C4-2B (cell line): ENCODE data around the gene OR7G3.

ENCODE experiments used
- H3K27ac ChIP-seq: fragments of 450-650 bp; 2 replicates; pipeline ENCODE4 v1.5.1; 2017
- ZFX ChIP-seq: fragments of 450-650 bp; IDR thresholded peaks from 2 replicates; pipeline ENCODE4 v1.6.1; 2017
- TF ChIP-seq, protein P1 (sequence below): fragments of 450-650 bp; conservative IDR thresholded peaks from 2 replicates; pipeline ENCODE4 v1.5.1; 2017; ENCODE audit warnings: mild to moderate bottlenecking

The OR7G3 gene

DNA sequence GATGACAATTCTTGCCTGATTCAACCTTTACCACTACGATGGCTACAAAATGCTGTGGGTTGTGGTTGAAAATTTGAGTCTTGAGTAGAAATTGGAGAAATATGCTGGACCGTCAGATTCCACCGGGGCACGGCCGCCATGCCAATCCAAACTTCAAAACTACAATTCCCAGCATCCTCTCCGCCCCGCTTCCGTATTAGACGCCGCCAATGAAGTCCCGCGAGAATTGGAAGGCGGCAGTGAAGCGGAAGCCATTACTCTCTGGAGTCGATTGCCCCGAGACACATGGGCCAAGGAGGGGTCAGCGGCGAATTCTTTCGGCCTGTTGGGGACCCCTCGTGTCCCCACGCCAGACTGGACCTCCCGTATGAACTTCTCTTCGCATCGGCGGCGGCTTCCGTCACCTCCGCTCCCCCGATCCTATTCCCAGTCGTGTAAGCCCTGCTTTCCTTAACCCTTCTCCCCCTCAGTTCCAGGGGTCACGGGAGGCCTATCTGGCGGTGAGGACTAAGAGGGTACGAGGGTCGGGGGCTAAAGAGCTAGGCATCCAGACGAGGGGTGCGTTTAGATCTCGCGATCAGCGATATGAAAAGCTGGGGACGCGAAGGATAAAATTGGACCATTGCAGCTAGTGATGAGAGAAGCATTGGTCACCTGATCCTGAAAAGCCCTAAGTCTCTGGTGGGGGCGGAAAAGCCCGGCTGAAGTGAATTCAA, 13.6 kb upstream of the OR7G3 start, which contains the start of gene ZNF317:
TSS of gene ZNF317 (plus strand) at position 239 of the 716 bp plus-strand sequence. CDS start 15,620 bp downstream, outside the sequence.
- TF ChIP-seq, protein P1, sequence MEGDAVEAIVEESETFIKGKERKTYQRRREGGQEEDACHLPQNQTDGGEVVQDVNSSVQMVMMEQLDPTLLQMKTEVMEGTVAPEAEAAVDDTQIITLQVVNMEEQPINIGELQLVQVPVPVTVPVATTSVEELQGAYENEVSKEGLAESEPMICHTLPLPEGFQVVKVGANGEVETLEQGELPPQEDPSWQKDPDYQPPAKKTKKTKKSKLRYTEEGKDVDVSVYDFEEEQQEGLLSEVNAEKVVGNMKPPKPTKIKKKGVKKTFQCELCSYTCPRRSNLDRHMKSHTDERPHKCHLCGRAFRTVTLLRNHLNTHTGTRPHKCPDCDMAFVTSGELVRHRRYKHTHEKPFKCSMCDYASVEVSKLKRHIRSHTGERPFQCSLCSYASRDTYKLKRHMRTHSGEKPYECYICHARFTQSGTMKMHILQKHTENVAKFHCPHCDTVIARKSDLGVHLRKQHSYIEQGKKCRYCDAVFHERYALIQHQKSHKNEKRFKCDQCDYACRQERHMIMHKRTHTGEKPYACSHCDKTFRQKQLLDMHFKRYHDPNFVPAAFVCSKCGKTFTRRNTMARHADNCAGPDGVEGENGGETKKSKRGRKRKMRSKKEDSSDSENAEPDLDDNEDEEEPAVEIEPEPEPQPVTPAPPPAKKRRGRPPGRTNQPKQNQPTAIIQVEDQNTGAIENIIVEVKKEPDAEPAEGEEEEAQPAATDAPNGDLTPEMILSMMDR = no peak
- peak; percentile 58; the same call in 1 of the 2 replicates for TF ChIP-seq ZFX

DNA sequence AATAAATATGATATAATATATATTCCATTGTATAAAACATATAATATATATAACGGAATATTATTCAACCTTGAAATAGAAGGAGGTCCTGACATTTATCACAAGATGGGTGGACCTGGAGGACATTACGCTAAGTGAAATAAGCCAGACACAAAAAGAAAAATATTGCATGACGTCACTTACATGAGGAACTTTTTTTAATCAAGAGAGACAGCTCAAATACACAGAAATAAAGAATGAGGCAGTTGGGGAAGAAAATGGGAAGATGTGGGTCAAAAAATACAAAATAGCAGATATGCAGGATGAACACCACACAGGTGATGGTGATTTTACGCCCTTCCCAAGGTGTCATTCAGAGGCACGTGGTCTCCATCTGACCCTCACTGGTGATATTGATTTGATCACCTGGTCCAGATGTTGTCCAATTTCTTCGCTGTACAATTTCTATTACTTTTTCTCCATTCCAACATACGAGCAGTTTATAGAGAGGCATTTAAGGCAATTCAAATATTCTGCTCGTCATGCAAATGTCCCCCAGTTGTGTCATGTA, 12.9 kb upstream of the OR7G3 start:
- peak overlapping the region; percentile 91 for H3K27ac ChIP-seq
- TF ChIP-seq, protein P1 = no peak

More for the DNA sequence above, 13.6 kb upstream of the OR7G3 start, which contains the start of gene ZNF317:
- H3K27ac ChIP-seq = peak within 1 kb of the TSS; percentile 91

DNA sequence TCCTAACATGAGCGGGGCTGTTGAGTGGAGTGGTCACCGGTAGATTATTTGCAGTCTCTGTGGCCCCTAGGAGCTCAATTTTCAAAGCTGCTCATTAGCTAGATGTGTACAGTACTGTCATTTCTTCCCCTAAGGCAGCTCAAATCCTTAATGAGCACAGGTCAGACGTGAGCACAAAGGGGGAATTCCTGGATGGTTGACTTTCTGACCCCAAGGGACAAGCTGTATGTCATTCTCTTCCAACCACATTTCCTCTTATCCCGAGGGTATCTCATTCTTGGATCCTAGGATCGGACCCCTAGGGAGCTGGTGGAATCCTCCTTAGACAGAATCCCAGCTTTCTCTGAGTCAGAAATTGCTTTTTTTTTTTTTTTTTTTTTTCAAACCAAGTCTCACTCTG, 5.7 kb upstream of the OR7G3 start:
- TF ChIP-seq, protein P1 = no peak
- no peak for TF ChIP-seq ZFX
- no peak overlapping the region for H3K27ac ChIP-seq

DNA sequence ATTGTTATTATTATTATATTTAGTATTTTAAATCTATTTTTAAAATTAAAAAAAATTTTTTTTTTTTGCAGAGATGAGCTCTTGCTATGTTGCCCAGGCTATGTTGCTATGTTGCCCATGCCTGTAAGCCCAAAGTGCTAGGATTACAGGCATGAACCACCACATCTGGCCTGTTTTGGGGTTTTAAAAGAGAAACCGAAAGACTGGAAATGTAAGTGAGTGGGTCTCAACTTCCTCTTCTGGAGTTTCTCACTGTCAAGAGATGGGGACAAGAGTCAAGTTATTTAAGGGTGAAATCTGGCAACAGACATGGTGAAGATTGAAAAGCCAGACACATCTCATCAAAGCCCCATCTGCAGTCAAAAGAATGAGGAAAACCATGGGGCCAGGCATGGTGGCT, 4.2 kb upstream of the OR7G3 start:
- no peak overlapping the region for H3K27ac ChIP-seq
- TF ChIP-seq, protein P1 = no peak
- no peak for TF ChIP-seq ZFX

DNA sequence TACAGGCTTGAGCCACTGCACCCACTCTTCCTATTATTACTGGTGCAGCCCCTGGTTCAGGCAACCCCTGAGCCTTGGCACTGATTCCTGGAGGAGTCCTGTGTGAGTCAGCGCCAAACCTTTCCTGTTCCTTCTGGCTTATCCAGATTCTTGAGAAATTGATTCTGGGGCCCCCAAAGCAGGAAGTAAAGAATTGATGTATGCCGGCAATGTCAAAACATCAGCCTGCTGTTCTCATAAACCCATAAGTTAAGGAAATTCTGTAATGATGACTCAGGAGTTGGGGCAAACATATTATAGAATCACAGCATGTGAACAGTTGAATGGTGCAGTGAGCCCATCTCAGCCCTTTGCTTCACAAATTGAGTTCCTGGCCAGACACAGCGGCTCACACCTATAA, 1.4 kb upstream of the OR7G3 start:
- no peak overlapping the region for H3K27ac ChIP-seq
- TF ChIP-seq, protein P1 = no peak
- TF ChIP-seq ZFX = no peak

DNA sequence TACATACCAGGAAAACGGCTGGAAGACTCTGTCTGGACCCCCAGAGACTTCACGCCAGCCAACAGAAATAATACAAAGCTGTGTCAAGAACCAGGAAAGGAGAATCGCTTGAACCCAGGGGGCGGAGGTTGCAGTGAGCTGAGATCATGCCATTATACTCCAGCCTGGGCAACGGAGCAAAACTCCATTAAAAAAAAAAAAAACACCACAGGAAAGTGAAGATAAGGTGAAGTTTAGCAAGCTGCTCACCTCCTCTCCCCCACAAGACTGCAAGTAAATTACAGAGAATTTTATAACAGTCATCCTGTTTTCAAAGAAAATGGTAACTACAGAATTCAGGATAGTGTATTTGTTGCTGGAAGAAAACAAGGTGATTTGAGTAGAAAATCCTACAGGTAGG, 10.2 kb downstream of the OR7G3 start:
- TF ChIP-seq, protein P1 = no peak
- no peak for TF ChIP-seq ZFX

DNA sequence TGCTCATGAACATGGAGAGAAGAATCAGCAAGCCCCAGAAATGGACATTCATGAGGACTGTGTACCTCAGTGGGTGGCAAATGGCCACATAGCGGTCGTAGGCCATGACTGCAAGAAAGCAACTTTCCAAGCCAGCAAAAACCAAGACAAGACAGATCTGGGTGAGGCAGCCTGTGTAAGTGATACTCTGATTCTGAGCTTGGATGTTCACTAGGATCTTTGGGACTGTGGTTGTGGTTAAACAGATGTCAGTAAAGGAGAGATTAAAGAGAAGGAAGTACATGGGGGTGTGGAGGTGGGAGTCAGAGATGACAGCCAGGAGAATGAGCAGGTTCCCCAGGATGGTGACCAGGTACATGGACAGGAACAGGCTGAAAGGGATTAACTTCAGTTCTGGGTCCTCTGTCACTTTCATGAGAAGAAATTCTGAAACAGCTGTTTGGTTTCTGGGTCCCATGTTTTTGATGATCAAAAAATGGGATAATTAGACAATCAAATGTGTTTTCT, 11.4 kb downstream of the OR7G3 start, which contains the start of gene OR7G1:
TSS of gene OR7G1 (minus strand) at position 457 of the 507 bp plus-strand sequence. CDS start at position 457, 0 bp downstream.
- TF ChIP-seq ZFX = no peak
- TF ChIP-seq, protein P1 = no peak
- H3K27ac ChIP-seq = no peak within 1 kb of the TSS

More for the DNA sequence above, 10.2 kb downstream of the OR7G3 start:
- H3K27ac ChIP-seq = no peak overlapping the region
